GM19372 (cell line): ENCODE measurements around the gene CAPN1.
"Not testable (repeated sequence)": the region's sequence is repeated elsewhere in the genome, so short reads cannot be mapped to it uniquely, and the experiment has no call there.

Source experiments
- ATAC-seq: cut with Tn5 transposase; IDR thresholded peaks from one replicate; pipeline ENCODE4 v1.9.1; 2021; ENCODE audit warnings: mild to moderate bottlenecking, low read depth, moderate library complexity; ENCODE audit not compliant: unreplicated experiment

Gene CAPN1

DNA sequence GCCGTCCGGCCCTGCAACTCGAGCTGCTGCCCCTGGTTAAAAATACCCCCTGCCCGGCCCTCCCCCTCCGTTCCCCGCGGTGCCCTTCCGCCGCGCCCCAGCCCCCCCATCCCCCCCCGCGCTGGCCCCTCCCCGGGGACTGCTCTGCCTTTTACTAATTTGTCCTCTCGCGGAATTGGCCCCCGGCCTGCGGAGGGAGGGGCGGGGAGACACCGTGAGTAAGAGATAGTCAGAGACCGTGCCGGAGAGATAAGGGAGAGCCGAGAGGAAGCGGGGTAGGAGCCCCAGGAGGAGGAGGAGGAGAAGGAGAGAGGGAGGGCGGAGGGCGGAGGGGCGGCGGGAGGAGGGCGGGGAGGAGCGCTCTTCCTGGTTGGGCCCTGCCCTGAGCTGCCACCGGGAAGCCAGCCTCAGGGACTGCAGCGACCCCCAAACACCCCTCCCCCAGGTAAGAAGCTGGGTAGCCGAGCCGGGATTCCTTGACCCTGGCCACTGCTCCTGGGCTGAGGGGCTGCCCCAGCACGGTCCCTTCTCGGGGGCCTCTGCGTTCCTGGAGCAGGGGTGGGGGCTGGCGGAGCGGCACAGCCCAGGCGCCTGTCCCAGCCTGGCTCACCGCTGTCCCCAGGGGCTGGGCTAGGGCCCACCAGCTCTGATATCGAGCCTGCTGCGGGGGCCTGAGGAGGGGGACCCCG is at the start of gene CAPN1:
Gene CAPN1 (plus strand): TSS at position 360 of the 689 bp plus-strand sequence. CDS start 774 bp downstream, outside the sequence.
- peak; percentile 54 for ATAC-seq

DNA sequence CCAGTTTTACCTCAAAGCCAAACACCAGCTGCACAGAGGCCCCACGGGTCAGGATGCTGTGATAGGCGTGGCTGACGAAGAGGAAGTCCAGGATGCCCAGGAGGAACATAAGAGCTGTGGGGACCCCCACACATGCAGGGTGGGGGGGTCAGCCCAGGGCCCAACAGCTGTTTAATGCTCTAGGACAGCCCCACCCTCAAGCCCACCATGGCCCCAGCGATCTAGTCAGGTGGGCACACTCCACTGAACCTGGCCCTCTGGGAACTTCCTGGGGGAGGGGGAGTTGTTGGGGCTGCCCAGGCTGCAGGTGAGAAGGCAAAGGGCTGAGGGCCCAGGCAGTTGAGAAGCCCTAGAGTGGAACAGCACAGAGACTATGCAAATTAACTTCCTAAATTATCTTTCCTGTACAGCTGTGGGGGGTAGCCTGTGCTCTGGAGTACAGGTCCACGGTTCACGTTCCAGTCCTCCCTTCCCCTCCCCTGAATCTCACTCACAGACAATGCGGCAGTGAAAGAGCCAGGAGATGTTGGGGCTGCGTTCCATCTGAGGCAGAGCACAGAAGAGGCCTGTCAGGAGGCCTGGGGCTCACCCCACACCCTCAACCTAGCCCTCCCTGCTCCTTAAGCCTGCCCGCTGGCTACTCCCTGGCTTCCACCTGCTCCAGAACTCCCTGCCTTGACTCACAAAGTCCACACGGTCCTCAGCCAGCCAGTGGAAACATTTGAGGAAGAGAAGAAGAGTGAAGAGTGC is 49.3 kb upstream of the CAPN1 start:
- no peak for ATAC-seq

DNA sequence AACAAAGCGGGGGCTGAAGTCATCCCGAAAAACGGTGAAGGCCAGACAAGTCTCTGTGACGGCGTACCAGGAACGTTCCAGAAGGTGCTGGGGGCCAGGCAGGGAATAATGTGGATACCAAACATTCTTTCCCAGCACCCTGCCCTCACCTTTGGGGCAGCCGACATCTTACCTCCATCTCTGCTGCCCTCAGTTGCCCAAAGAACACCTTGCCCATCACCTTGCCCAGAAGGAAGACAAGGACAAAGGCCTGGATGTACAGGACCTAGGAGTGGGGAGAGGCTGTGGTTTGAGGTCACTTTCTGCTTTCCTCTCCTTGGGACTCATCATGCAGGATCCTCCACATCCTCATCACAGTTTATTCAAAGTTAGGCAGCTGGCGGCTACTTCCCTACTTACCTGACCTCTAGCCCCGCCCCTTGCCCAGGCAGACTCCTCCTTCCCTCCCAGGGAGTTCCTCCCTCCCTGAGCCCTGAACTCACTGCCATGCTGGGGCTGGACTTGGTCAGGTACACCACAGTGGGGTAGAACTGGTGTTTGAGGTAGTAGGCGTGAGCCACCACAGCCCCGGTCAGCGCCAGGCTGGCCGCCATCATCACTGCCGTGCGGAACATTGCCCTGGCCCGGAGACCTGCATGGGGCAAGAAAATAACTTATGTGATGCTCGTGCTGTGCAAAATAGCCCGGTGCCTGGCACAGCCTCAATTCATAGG is 48.6 kb upstream of the CAPN1 start:
- ATAC-seq: no peak

DNA sequence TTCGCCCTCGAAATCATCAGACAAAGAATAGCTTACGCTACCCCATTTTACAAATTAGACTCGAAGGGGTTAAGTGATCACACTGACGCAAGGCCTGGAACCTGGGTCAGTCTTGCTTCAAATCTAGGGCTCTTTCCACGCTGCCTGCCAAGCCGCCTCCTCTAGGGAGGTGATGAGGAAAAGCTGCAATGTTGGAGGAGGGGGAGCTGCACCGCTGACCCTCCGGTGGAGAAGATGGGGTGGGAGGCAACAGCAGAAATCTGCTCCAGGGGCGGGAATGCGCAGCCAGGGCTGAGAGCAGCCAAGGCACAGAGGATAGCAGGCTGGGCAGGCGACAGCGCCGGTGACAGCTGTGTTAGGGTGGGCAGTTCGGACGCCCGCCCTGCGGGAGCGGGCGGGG is 48.0 kb upstream of the CAPN1 start:
- ATAC-seq: no peak

GRCh38 chr11:65134240-65134951 is 47.3 kb upstream of the CAPN1 start, which contains the start of gene SYVN1:
TSS of gene SYVN1 (minus strand) at chr11:65134519. CDS start at chr11:65133601, 918 bp downstream.
- peak; percentile 47 for ATAC-seq

- ATAC-seq: peak; percentile 63
These were observed 46.6 kb upstream of the CAPN1 start for GRCh38 chr11:65134952-65135632.

- no peak for ATAC-seq
These were observed 46.0 kb upstream of the CAPN1 start for GRCh38 chr11:65135633-65136145.

DNA sequence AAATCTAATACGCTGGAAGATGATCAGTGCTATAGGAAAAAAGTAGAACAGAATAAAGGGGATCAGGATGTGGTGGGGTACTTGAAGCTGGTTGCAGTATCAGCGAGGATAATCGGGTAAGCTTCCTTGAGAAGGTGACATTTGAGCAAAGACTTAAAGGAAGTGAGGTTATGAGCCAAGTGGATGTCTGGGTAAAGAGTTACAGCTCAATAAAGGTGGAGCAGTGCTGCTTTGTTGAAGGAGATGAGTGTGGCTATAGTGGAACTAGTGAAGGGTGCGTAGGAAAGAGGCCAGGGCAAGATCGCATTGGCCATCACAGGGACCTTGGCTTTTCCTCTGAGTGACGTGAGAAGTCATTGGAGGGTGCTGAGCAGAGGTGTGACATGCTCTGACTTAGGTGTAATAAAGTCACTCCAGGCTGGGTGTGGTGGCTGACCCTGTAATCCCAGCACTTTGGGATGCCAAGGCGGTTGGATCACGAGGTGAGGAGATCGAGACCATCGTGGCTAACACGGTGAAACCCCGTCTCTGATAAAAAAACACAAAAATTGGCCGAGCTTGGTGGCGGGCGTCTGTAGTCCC is 45.1 kb upstream of the CAPN1 start:
- no peak for ATAC-seq

- no peak for ATAC-seq
These were observed 39.7 kb upstream of the CAPN1 start for GRCh38 chr11:65141896-65142494.

GRCh38 chr11:65147352-65148075 is 34.2 kb upstream of the CAPN1 start:
- no peak for ATAC-seq

DNA sequence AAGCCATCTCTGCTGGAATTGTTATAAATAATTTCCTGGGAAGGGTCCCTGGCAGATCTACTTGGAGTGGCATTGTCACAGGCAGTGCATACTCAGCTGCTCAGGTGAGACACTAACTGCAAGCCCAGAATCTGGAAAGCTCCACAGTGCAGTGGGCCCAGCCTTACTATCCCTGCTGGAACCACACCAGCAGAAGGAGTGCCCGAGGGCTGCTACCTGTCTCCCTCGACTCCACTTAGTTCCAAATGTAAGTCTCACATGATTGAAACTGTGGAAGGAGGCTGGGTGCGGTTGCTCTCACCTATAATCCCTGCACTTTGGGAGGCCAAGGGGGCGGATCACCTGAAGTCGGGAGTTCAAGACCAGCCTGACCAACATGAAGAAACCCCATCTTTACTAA is 33.1 kb upstream of the CAPN1 start:
- no peak for ATAC-seq

GRCh38 chr11:65150131-65150508 is 31.6 kb upstream of the CAPN1 start:
- ATAC-seq: not testable (repeated sequence)

- ATAC-seq: no peak
These were observed 31.0 kb upstream of the CAPN1 start for GRCh38 chr11:65150509-65151299.

DNA sequence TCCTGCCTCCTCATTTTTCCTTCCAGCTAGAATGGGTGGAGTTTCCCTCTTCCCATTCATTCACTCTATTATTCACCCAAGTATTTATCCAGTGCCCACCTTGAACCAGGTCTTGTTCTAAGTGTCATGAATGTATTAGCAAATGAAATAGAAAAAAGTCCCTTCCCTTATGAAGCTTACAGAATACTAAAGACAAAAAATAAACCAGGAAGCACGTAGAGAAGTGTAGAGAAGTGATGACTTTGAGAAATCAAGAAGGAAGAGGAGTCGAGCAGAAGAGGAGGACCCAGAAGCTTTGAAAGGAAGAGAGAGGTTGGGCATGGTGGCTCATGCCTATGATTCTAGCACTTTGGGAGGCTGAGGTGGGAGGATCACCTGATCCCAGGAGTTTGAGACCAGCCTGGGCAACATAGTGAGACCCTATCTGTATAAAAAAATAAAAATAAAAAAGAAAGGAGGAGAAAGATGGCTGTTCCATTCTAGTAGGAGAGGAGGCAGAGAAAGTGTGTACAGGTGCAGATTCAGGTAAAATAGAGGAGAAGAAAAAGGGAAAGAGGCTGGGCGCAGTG is 30.3 kb upstream of the CAPN1 start:
- no peak for ATAC-seq

- no peak for ATAC-seq
These were observed 29.6 kb upstream of the CAPN1 start for GRCh38 chr11:65152122-65152521.

DNA sequence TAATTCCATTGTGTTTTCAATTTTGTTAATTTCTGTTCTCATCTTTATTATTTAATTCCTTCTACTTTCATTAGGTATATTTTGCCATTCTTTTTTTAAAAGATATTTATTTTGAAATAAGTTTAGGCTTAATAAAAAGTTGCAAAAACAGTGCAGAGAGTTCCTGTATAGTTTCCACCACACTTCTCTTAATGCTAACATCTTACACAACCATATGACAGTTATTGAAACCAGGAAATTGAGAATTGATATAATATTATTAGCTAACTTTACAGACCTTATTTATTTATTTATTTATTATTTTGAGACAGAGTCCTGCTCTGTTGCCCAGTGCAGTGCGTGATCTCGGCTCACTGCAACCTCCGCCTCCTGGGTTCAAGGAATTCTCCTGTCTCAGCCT is 25.5 kb upstream of the CAPN1 start:
- ATAC-seq: no peak

DNA sequence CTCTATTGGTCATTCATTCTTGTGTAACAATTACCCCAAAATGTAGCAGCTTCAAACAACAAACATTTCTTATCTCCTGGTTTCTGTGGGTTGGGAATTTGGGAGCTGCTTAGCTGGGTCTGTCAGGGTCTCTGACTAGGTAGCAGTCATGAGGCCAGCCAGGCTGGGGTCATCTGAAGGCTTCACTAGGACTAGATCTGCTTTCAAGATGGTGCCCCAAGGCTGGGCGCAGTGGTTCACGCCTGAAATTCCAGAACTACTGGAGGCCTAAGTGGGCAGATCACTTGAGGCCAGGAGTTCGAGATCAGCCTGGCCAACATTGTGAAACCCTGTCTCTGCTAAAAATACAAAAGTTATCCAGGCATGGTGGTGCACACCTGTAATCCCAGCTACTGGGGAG is 24.8 kb upstream of the CAPN1 start:
- no peak for ATAC-seq
